H9 (cell line): ENCODE measurements around the gene FBXL13. TPM values are rescaled to one million over a fixed set of nuclear protein-coding genes. Genes with fewer than 3 reads are reported as not detected.

Experiments used
- DNase-seq: peaks from one replicate; pipeline ENCODE4 v3.0.0-alpha.2; 2017
- H2AFZ ChIP-seq: one replicate; pipeline ENCODE4 v1.6.1; 2013; ENCODE audit warnings: mild to moderate bottlenecking, low read length, control low read depth, moderate library complexity
- H2AK5ac ChIP-seq: 2 replicates; pipeline ENCODE4 v1.6.1; 2013; ENCODE audit warnings: low read length, control low read depth, mixed read lengths; ENCODE audit not compliant: insufficient read length
- H2BK120ac ChIP-seq: one replicate; pipeline ENCODE4 v1.6.1; 2013; ENCODE audit warnings: low read depth, mild to moderate bottlenecking, low read length, control low read depth, inconsistent platforms; ENCODE audit not compliant: poor library complexity, severe bottlenecking
- H2BK12ac ChIP-seq: 2 replicates; pipeline ENCODE4 v1.6.1; 2013; ENCODE audit warnings: low read length, control low read depth, mixed read lengths, low read depth; ENCODE audit not compliant: insufficient read length
- H2BK15ac ChIP-seq: 2 replicates; pipeline ENCODE4 v1.6.1; 2013; ENCODE audit warnings: low read depth, low read length, control low read depth
- H2BK20ac ChIP-seq: one replicate; pipeline ENCODE4 v1.6.1; 2013; ENCODE audit warnings: low read depth, mild to moderate bottlenecking, low read length, control low read depth, inconsistent platforms; ENCODE audit not compliant: poor library complexity, severe bottlenecking
- H2BK5ac ChIP-seq: 2 replicates; pipeline ENCODE4 v1.6.1; 2013; ENCODE audit warnings: low read length, control low read depth, mixed read lengths; ENCODE audit not compliant: insufficient read length
- H3K14ac ChIP-seq: 2 replicates; pipeline ENCODE4 v1.6.1; 2013; ENCODE audit warnings: low read length, control low read depth; ENCODE audit not compliant: insufficient read depth
- H3K18ac ChIP-seq: 2 replicates; pipeline ENCODE4 v1.6.1; 2013; ENCODE audit warnings: low read depth, mild to moderate bottlenecking, mixed read lengths, low read length, control low read depth; ENCODE audit not compliant: insufficient read length
- H3K23ac ChIP-seq: 2 replicates; pipeline ENCODE4 v1.6.1; 2013; ENCODE audit warnings: low read length, control low read depth, mixed read lengths, low read depth; ENCODE audit not compliant: insufficient read length
- H3K23me2 ChIP-seq: 2 replicates; pipeline ENCODE4 v1.6.1; 2013; ENCODE audit warnings: low read depth, mild to moderate bottlenecking, mixed read lengths, low read length, control low read depth; ENCODE audit not compliant: insufficient read length, poor library complexity, severe bottlenecking
- H3K27ac ChIP-seq: 2 replicates; pipeline ENCODE4 v1.5.1; 2013; ENCODE audit warnings: low read length, control low read depth, mixed read lengths, low read depth; ENCODE audit not compliant: insufficient read length
- H3K27me3 ChIP-seq: 2 replicates; pipeline ENCODE4 v1.6.1; 2013; ENCODE audit warnings: low read length, control low read depth, inconsistent platforms; ENCODE audit not compliant: insufficient read depth
- H3K4ac ChIP-seq: 2 replicates; pipeline ENCODE4 v1.6.1; 2013; ENCODE audit warnings: low read depth, mild to moderate bottlenecking, control low read depth, inconsistent platforms, low read length, moderate library complexity
- H3K4me1 ChIP-seq: 2 replicates; pipeline ENCODE4 v1.6.1; 2013; ENCODE audit warnings: low read length, control low read depth, inconsistent platforms; ENCODE audit not compliant: insufficient read depth
- H3K4me2 ChIP-seq: 2 replicates; pipeline ENCODE4 v1.6.1; 2013; ENCODE audit warnings: low read length, control low read depth, mixed read lengths; ENCODE audit not compliant: insufficient read length, insufficient read depth
- H3K56ac ChIP-seq: 2 replicates; pipeline ENCODE4 v1.6.1; 2013; ENCODE audit warnings: low read depth, mild to moderate bottlenecking, mixed read lengths, low read length, control low read depth; ENCODE audit not compliant: insufficient read length
- H3K79me1 ChIP-seq: 2 replicates; pipeline ENCODE4 v1.6.1; 2013; ENCODE audit warnings: low read depth, mild to moderate bottlenecking, moderate library complexity, low read length, control low read depth, inconsistent platforms; ENCODE audit not compliant: insufficient read depth, poor library complexity, severe bottlenecking
- H3K79me2 ChIP-seq: 2 replicates; pipeline ENCODE4 v1.6.1; 2013; ENCODE audit warnings: low read length, control low read depth, inconsistent platforms; ENCODE audit not compliant: insufficient read depth
- H3K9ac ChIP-seq: 2 replicates; pipeline ENCODE4 v1.6.1; 2013; ENCODE audit warnings: low read length, control low read depth, mixed read lengths; ENCODE audit not compliant: insufficient read length; ENCODE audit errors: extremely low read depth
- H3K9me3 ChIP-seq: one replicate; pipeline ENCODE4 v1.6.1; 2013; ENCODE audit warnings: low read depth, low read length, inconsistent platforms; ENCODE audit not compliant: control insufficient read depth
- H3T11ph ChIP-seq: one replicate; pipeline ENCODE4 v1.6.1; 2013; ENCODE audit warnings: mild to moderate bottlenecking, low read length, control low read depth, inconsistent platforms
- H4K20me1 ChIP-seq: one replicate; pipeline ENCODE4 v1.6.1; 2013; ENCODE audit not compliant: control insufficient read depth, insufficient read length, insufficient read depth
- H4K5ac ChIP-seq: 2 replicates; pipeline ENCODE4 v1.6.1; 2013; ENCODE audit warnings: low read depth, mild to moderate bottlenecking, mixed read lengths, low read length, control low read depth; ENCODE audit not compliant: insufficient read length
- H4K8ac ChIP-seq: replicated peaks from 2 replicates; pipeline ENCODE4 v1.6.1; 2013; ENCODE audit warnings: low read length, control low read depth, mixed read lengths, low read depth; ENCODE audit not compliant: insufficient read length
- H4K91ac ChIP-seq: 2 replicates; pipeline ENCODE4 v1.6.1; 2013; ENCODE audit warnings: low read depth, mild to moderate bottlenecking, moderate library complexity, mixed read lengths, low read length, control low read depth; ENCODE audit not compliant: insufficient read length
- H3K27ac Mint-ChIP-seq, 3 experiments: 2 replicates in 2 of 3; 3 replicates in 1 of 3; pipeline ENCODE4 v1.8.0; 2020 to 2021; ENCODE audit warnings: mixed read lengths in 3 of 3, mild to moderate bottlenecking in 1 of 3, moderate library complexity in 1 of 3
- H3K27me3 Mint-ChIP-seq: 2 replicates; pipeline ENCODE4 v1.8.0; 2021; ENCODE audit warnings: low read depth, mild to moderate bottlenecking, moderate library complexity, mixed read lengths
- H3K36me3 Mint-ChIP-seq, 3 experiments: 2 replicates in 2 of 3; 3 replicates in 1 of 3; pipeline ENCODE4 v1.8.0; 2020 to 2021; ENCODE audit warnings: low read depth in 3 of 3, mixed read lengths in 3 of 3; ENCODE audit not compliant: insufficient read depth in 1 of 3
- H3K4me1 Mint-ChIP-seq, 2 experiments: 2 replicates each; pipeline ENCODE4 v1.8.0; 2020; ENCODE audit warnings: mixed read lengths in 2 of 2
- H3K4me3 Mint-ChIP-seq, 2 experiments: 2 replicates in 1 of 2; 3 replicates in 1 of 2; pipeline ENCODE4 v1.8.0; 2020 to 2021; ENCODE audit warnings: mild to moderate bottlenecking in 2 of 2, mixed read lengths in 2 of 2, moderate library complexity in 1 of 2
- H3K9me3 Mint-ChIP-seq, 2 experiments: 2 replicates in 1 of 2; 3 replicates in 1 of 2; pipeline ENCODE4 v1.8.0; 2020; ENCODE audit warnings: mild to moderate bottlenecking in 2 of 2, mixed read lengths in 2 of 2, moderate library complexity in 1 of 2
- CTCF ChIP-seq: fragments of 200-600 bp; sonication (generic); conservative IDR thresholded peaks from 3 replicates; pipeline ENCODE4 v1.8.0; 2021; ENCODE audit warnings: antibody characterized with exemption, mild to moderate bottlenecking
- WGBS: extraction: QIAGEN DNeasy Blood & Tissue Kit; methylation state at CpG from one replicate; pipeline ENCODE4 v1.1.7; 2013; ENCODE audit warnings: missing lambda C conversion rate, low lambda C conversion rate, mixed read lengths; ENCODE audit not compliant: insufficient read length; ENCODE audit errors: extremely low coverage; 5-methylcytosine and 5-hydroxymethylcytosine counted together
- total RNA-seq: library from RNA; stranded (reverse); gene quantifications from 2 replicates; pipeline ENCODE4 v1.2.1, GENCODE V29; 2021

Gene FBXL13
- total RNA-seq, 1 experiment from 2014 or later = 4.4 TPM

DNA sequence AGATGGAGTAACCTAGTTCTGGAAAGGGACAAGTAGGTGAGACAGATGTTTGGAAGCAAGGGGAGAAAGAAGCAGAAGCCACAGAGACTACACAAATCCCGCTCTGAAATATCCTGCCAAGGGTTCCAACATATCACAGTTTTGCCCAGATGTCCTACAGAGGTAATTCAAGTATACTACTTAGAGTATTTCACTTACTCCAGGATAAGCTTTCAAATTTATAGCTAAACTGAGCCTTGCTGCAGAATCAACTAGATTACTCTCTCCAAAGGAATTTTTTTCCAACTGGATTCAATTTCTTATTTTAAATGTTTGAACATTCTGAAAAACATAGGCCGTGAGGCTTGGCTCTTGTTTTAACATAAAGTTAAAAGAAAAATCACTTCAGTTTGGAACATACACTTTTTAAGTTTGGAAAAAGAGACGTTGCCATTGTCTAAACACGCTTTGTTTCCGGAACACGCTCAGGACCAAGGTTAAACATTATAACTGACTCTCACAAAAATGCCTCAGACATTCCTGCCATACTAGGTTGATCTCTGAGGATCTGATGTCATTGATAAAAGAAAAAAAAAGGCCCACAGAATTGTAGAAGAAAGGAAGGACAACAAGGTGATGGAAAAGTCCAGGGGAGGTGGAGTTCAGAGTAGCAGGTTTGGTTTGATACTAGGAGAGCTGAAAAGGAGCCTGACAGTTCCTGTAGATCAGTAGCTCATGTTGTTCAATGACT lies 251.0 kb downstream of the FBXL13 start:
- Histone ChIP-seq H4K8ac (no peak overlapping the region), H2BK120ac (no peak overlapping the region), H3K9ac (no peak overlapping the region), H2BK15ac (no peak overlapping the region), H2AFZ (no peak overlapping the region), H2BK5ac (no peak overlapping the region), H3K23ac (no peak overlapping the region), H3K27me3 (no peaks in the 10 kb centered on the region), H3K79me2 (no peaks in the 10 kb centered on the region), H3K4ac (no peak overlapping the region), H2BK20ac (no peak overlapping the region), H3K18ac (no peak overlapping the region), H3K14ac (no peak overlapping the region), H3K56ac (no peak overlapping the region), H3K4me2 (no peak overlapping the region), H3T11ph (no peak overlapping the region), H3K27ac (no peak overlapping the region), H3K79me1 (no peaks in the 10 kb centered on the region), H3K4me1 (no peaks in the 10 kb centered on the region), H2BK12ac (no peak overlapping the region), H2AK5ac (no peak overlapping the region), H3K9me3 (no peaks in the 10 kb centered on the region), H3K23me2 (no peaks in the 10 kb centered on the region), H4K20me1 (no peaks in the 10 kb centered on the region), H4K91ac (no peak overlapping the region), H4K5ac (no peak overlapping the region)
- Mint-ChIP-seq H3K27me3 (no peaks in the 10 kb centered on the region), H3K27ac (no peak overlapping the region), H3K36me3 (peaks cover 0 to 10% (median 4%) of the 10 kb centered on the region in 3 experiments; a peak in 5 of 7 replicates), H3K9me3 (no peaks in the 10 kb centered on the region), H3K4me1 (0 out of 4 replicates have a peak, but pooled peaks cover 0 to under 1% of the 10 kb centered on the region in 2 experiments), H3K4me3 (no peak overlapping the region)
- DNase-seq = no peak
- no peak for TF ChIP-seq CTCF
- no CpG with 5 or more reads among the region's 6 CpGs for WGBS
